Measurements from ENCODE around the gene IRX6. TPM values are rescaled to one million over a fixed set of nuclear protein-coding genes. Genes with fewer than 3 reads are reported as not detected.

The IRX6 gene
- total RNA-seq, 1 experiment from 2014 or later, result not detected

DNA sequence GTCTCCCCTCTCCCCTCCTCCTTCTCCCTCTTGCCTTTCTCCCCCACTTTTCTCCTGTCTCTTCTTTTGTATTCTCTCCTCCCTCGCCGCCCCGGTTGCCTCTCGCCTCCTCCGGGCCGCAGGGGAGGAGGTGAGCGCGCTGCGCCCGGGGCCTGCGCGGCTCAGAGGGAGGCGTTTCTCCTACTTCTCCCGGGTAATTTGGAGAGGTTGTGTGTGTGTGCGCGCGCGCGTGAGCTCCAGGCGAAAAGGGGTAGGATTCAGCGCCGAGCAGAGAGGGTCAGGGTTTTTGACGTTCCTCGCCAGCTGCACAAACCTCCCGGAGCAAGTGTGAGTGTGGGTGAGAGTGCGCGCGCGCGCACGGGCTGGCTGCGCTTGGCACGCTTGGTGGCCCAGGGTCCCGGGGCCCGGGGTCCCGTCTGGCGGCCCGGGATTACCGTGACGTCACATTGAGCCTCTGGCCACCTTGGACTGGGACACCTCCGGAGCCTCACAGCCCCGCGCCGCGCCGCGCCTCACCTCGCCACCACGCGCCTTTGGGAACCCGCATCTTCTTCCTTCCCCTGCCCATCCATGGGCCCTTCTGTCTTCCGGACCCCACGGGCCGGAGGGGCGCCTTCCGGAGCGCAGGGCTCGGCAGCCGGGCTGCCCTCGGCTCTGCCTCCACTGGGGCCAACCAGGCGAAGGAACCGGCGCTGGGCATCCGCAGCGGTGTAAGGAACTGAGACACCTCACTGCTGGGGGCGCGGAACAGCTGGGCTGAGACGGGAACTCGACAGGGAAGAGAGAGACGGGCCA is 479 bp downstream of the IRX6 start:
- DNase-seq (ENCODE audit: low spot score), result no peak

DNA sequence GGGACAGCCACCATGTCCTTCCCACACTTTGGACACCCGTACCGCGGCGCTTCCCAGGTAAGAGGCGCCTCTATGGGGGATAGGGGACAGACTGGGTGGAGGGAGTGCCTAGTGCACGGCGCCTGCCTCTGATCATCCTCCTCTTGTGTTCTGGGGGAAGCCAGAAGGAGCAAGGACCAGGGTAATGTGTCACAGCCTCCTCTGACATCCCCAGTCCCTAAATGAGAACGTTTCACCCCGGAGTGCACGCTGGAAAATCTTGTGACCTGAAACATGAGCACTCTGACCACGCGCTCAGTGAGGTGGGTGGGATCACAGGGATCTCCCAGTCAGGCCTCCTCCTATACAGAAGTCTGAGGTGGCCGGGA is 1.1 kb downstream of the IRX6 start:
- no peak for DNase-seq (ENCODE audit: low spot score)

DNA sequence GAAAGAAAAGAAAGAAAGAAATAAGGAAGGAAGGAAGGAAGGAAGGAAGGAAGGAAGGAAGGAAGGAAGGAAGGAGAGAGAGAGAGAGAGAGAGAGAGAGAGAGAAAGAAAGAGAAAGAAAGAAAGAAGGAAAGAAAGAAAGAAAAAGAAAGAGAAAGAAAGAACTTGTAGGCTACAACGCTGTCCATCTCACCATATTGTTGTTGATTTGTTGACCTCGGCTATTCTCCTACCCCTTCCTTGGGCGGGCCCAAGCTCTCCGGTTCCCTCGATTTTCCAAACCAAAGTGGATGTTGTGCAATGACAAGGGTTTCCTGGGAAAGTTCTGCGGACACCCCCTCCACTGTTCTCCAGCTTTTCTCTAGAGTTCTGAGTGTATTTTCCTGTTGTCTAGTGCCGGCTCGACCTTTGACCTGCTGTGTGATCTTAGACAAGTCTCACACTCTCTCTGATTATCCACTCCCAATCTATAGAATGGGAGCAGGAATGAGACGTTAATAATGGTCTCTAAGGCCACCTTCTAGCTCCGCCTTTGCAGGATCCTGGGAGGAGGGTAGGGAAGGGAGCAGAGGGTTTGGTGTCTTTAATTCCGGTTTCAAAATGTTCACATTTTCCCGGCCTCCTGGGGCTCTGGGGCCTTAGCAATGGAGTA is 1.6 kb downstream of the IRX6 start:
- DNase-seq (ENCODE audit: low spot score), result no peak

DNA sequence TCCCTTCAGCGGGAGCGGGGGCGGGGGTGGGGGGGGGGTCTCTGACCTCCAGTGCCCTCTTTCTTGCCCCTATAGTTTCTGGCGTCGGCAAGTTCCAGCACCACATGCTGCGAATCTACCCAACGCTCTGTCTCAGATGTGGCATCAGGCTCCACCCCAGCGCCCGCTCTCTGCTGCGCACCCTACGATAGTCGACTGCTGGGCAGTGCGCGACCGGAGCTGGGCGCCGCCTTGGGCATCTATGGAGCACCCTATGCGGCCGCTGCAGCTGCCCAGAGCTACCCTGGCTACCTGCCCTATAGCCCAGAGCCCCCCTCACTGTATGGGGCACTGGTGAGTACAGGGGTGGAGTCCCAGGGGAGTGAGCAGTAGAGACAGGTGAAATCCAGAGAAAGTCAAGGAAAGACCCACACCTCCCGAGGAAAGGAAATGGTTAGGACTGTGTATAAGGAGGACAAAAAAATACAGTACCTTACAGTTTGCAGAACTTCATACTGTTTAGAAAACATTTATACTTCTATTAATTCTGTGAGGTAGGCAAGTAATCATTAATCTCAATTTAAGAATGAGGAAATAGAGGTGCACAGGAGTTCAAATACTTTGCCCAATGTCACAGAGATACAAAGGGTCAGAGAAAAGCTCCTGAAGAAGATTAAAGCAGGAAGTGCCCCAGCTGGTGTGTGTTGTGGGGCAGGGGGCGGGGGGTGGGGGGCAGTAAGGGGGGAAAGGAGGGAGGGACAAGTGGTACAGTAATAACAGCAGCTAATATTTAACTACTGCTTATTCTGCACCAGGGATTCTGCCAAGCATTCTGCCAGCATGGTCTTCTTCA is 2.5 kb downstream of the IRX6 start:
- DNase-seq (ENCODE audit: low spot score), result no peak

DNA sequence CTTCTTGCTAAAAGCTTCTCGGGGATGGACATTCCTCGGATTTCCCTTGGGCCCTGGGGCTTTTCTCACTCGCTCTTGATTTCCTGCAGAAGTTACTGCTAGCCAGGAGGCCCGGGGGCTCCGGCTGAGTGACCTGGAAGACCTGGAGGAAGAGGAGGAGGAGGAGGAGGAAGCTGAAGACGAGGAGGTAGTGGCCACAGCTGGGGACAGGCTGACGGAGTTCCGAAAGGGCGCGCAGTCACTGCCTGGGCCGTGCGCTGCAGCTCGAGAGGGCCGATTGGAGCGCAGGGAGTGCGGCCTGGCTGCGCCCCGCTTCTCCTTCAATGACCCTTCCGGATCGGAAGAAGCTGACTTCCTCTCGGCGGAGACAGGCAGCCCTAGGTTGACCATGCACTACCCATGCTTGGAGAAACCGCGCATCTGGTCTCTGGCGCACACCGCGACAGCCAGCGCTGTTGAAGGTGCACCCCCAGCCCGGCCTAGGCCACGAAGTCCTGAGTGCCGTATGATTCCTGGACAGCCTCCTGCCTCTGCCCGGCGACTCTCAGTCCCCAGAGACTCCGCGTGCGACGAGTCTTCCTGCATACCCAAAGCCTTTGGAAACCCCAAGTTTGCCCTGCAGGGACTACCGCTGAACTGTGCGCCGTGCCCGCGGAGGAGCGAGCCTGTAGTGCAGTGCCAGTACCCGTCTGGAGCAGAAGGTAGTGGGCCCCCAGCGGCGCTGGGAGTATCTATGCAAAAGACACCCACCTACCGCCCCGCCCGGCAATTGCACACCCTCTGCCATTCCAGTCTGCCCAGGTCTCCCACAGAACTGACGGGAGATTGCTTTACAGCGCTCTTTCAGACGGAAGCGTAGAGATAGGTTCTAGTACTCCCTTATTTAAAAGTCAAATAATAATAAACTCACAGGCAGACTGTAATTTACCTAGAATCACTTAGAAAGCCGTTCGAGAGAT is 4.9 kb downstream of the IRX6 start:
- no peak for DNase-seq (ENCODE audit: low spot score)

DNA sequence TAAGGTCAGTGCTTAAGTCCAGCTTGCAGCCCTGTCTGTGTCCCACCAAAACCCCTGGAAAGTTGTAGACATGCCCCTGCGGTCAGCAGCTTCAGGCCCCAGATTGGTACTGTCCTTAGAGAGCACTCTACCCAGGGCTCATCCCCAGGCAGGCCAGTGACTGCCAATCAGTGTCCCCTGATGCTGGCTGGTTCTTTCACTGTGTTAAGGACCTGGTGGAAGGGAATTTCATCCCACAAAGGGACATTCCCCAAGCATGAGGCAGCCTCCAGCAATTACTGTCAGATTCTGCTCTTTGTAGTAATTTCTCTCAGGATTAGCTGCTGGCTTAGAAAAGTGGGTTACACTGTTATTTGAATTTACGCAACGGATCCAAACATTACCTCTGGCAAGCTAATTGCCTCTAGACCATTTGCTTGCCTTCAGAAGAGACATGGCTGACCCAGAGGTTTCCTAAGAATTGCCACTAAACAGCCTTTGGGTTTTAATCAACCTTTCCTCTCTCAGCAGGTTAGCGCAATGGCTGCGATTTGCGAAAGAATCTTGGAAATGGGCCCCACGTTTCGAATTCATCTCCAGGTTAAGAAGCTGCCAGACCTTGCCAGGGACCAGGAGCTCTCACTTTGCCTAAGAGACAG is 5.9 kb downstream of the IRX6 start:
- DNase-seq (ENCODE audit: low spot score), result no peak

DNA sequence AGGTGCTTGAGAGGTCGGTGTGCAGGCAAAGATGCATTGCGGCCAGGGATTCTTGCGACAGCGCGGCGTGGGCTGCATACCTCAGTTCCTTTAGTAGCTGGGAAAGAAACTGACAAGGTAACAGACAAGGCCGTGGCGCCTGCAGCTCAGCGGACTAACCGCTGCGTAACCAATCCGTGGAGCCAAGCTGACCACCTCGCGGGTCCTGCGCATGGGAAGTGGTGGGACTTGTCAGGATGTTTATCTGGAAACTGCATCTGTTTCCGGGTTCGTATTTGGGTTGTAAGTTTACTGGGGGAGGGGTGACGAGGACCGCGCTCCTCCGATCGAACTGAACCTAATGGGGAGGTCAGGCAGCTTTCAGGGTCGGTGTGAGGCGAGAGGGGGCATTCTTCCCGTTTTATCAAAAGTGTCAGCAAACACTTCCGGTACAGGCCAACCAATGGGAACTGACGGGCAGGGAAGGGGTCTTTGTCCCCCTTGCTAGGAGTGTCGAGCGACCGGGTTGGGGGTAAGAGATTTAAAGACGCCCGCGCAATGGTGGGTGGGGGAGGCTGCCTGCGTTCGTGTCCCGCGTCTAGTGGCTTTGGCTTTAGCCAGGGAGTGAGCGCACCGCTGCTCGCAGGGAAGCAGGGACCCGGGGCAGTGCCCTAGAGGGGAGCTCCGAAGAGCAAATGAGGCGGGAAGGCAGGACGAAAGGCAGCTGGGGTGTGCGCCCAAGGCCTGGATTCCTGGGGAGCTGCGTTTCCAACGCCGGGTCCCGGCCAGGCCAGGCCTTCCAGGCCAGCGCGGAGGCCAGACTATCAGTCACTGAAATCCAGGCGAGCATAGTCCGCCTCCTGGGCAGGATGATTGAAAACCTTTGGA is 7.0 kb downstream of the IRX6 start:
- DNase-seq (ENCODE audit: low spot score), result no peak

DNA sequence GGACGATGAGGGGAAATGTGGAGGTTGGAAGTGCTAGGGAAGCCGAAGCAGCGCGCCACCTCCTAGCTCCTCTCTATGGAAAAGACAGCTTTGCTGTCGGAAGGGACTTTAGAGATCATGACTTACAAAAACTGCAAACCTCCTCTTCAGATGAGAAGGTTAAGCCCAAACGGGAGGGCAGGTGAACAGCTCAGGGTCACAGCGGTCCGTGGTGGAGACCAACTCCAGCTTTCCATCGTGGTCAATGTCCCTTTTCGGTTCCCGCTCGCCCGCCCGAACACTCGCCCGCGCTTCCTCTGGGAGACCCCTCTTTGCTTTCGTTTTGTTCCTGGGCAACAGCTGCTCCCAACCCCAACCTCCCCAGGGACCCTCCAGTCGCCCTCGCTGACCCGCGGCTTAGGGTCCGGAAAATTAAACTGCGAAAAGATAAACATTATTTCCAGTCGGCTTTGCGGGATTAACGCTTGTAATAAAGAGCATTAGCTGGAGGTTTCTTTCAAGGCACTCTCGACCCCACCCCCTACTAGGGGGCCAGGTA is 7.7 kb downstream of the IRX6 start:
- DNase-seq (ENCODE audit: low spot score), result no peak

DNA sequence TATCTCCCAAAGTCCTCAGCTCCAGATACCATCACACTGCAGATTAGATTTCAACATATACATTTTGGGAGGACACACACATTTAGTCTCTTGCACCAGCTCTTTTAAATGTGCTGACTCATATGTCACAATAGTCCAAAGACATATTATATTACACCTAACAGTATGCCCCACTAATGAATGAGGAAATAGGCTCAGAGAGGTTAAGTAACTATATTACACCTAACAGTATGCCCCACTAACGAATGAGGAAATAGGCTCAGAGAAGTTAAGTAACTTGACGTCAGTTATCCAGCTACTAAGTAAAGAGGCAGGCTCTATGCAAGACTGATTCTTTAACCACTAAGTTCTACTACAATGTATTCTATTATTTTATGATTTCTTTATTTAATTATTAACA is 9.7 kb downstream of the IRX6 start:
- DNase-seq (ENCODE audit: low spot score), result no peak

DNA sequence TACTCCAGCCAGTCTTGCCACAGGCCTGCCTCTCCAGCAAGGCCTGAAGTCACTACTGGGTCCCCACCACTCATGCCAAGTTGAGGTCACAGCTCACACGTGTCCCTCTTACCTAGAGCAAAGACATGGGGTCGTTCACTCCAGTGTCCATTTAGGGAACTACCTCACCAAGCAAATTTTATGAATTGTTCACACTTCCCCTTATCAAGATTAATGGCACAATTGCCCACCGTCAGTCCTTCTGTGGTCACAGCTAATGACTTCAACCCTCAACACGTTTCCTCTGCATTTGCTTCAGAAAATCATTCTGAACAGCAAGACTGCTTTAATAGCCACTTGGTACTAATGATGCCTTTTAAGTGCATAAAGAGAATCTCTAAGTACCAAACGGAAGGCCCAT is 14.6 kb downstream of the IRX6 start:
- no peak for DNase-seq (ENCODE audit: low spot score)

DNA sequence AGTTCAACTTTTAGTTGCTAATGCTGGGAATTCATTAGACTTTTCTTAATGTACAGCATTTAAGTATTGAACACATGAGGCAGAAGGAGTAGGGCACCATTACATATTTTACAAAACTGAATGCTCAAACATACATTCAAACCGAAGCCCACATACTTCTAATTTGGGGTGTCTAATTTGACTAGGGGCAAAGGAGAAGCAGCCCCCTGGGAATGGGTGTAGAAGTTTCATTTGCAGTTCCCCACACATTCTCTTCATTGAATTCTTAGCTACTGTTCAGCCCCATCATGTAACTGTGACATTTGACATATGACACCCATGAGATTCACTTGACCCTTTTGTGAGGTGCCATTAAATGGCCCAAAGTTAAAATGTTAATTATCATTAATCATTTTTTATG is 16.4 kb downstream of the IRX6 start:
- no peak for DNase-seq (ENCODE audit: low spot score)

DNA sequence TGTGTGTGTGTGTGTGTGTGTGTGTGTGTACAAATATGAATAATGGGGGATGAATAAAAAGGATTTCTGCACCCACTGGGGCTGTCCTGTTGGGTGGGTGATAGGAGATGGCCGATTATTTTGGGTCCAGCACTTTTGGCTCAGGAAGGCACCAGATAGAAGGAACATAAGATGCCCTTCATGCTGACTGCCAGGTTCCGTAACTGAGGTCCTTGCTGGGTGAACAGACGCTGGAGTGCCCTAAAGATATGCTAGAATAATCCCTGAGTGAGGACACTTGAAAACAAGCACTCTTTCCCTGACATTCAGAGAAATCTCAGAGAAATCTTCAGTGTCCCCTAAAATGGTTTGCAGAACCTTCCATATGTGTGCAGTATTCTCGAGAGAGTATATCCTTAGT is 17.7 kb downstream of the IRX6 start:
- DNase-seq (ENCODE audit: low spot score), result no peak

DNA sequence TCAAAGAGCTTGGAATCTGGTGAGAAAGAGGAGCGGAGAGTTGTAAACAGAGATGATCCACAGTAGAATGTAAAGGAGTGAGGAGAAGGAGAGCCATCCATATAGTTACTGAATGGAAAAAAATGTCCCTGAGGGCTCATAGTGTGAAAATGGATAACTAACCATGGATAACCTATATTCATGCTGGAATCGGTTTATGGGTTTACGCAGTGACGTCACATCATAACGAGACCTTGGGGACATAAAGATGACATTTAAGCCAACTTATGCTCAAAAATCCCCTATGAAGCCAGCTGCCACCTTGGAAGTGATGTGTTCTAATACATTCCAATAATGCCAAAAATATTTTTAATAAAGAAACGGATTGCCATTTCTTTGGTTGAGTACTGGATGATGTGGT is 22.5 kb downstream of the IRX6 start:
- no peak for DNase-seq (ENCODE audit: low spot score)

DNA sequence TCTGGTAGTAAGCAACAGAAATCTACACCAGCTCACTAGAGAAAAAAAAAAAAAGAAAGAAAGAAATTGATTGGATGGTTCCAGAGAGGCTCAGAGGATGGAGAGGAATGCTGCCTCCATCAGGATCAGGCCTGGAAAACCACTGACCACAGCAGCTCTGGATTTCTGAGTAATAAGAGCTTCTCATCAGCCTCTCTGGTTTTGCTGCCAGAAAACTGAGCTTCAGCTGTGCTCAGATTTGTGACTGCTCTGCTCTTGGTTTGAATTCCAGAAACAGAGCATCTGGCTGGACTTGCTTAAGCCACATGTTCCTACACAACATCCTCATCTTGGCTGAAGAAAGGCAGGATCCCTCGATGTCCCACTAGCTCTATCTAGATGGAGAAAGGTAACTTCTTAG is 25.9 kb downstream of the IRX6 start:
- DNase-seq (ENCODE audit: low spot score), result no peak

DNA sequence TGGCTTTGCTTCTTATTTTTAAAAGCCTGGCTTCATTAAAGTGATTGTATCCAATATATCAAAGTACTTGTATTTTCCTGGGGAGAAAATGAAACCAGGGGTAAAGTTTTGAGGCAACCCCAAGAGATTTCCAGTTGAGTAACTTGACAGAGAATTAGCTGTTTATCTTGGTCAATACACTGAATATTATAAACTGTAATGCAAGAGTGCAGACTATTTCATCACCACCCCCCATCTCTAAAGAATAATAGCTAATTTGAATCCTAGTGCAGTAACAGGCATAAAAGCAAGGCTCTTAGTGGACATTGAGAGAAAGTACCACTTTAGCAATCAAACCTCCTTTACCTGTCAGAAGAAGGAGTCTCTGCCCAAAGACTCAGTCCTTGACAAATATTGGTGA is 27.0 kb downstream of the IRX6 start:
- no peak for DNase-seq (ENCODE audit: low spot score)

DNA sequence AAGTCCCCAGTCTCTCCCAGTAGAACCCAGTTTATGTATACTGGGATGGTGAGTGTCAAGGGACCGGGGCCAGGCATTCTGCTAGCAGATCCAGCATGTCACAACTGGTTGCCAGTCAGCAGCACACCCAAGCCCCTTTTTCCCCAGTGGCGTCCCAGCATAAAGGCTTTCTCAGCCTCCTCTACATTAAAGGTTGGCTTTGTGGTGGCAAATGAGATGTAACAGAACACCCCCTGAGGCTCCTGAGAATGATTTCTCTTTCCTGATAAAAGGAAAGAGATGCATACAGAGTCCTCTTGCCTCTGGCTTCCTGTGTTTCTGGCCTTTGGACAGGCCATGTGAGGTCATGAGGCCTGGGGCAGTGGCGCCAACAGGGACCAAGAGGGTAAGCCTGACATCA is 27.9 kb downstream of the IRX6 start:
- no peak for DNase-seq (ENCODE audit: low spot score)

DNA sequence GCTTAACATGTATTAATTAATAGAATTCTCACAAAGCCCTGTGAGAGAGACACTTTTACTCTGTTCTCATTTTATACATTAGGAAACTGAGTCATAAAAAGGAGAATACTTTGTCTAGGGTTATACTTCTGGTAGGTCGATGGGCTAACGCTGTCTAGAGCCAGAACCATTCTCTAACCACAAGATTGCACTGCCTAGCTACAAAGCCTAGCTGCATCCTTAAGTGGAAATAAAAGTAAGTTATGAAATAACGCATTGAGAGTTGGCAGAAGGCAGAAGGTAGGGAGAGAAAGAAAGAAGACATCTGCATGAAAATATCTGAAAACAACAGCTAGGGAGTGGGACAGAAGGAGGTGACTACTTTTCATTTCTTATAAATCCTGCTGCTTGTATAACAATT is 33.2 kb downstream of the IRX6 start:
- no peak for DNase-seq (ENCODE audit: low spot score)

DNA sequence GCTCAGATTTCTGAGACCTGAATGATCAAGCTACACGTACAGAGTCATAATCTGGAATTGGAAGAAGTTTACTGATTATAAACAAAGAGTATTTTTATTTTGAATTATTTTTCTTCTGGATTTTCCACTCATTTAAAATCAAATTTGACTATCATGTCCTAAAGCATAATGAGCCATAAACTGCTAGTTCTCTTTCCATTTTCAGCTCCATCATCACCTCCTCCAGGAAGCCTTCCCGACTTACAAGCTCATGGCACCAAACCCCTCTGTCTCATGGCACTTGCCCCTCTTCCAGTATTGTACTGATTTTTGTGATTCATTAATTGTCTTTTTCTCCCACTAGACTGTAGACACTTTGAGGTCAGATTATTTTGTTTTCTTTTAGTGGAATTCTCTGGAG is 35.9 kb downstream of the IRX6 start:
- DNase-seq (ENCODE audit: low spot score), result no peak

DNA sequence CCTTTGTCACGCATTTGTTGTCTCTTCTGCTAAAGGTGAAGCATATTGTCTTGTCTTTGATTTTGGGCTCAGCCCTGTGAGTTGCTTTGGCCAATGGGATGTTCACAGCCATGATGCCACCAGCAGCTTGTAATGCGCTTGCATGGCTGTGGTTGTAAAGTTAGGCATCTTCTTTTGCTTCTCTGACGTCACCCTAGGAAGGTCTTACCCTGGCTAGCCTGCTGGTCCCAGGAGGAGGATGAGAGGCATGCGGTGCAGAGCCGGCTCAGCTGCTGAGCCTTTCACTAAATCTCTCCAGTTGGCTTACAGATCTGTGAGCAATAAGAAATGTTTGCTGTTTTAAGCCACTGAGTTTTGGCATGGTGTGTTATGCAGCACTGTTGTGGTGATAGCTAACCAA is 40.8 kb downstream of the IRX6 start:
- DNase-seq (ENCODE audit: low spot score), result no peak

DNA sequence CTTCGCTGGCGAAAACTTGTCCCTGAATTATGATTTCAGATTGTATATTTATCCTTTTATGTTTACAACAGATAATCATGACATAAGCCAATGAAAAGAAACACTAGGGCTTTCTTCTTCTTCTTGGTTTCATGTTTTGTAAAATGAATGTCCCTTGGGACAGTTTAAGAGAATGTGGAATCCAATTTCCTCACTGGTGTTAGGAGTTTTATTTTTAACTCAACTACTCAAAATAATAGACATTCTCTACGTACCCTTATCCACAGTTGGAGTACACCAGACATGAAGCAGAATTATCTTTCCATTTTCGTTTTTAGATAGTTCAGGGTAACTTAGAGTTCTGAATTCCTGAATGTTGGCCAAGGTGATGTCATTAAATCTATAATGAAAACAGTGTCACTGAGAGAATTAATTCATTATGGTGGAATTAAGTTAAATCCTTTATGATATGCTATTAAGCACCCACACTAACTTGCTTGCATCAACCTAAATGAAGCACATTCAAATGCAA is 43.4 kb downstream of the IRX6 start:
- no peak for DNase-seq (ENCODE audit: low spot score)

Data from HT-29 (cell line).